PC-9 (cell line): ENCODE measurements around the gene PRR15. TPM values are rescaled to one million over a fixed set of nuclear protein-coding genes. Genes with fewer than 3 reads are reported as not detected.

Experiments used
- BruUV-seq: library from RNA; stranded (reverse); fragments of 400-500 nt; replicated peaks from 2 replicates; lab custom pipeline; 2021; lab: Mats Ljungman, UMichigan
- CTCF ChIA-PET: fragments of 300-600 bp; sonication (Branson Sonifier 250); formaldehyde crosslinking; loops from one replicate; lab custom pipeline; 2022; ENCODE audit warnings: antibody characterized with exemption; lab: Charles Lee
- POLR2A ChIA-PET: fragments of 300-600 bp; sonication (Branson Sonifier 250); formaldehyde crosslinking; loops from one replicate; lab custom pipeline; 2022; ENCODE audit warnings: antibody characterized with exemption; ENCODE audit not compliant: unreplicated experiment; lab: Charles Lee
- DNase-seq, 2 experiments: peaks; one replicate each; pipeline versions ENCODE4 v3.0.0 to v3.0.0-alpha.2; 2015 to 2022; ENCODE audit warnings: mixed read lengths in 1 of 2
- H2AFZ ChIP-seq: fragments of 200-600 bp; sonication (generic); 2 replicates; pipeline ENCODE4 v1.8.1; 2017; ENCODE audit warnings: antibody characterized with exemption
- H3F3A ChIP-seq: fragments of 200-600 bp; sonication (generic); 2 replicates; pipeline ENCODE4 v1.8.1; 2017; ENCODE audit warnings: antibody characterized with exemption, mild to moderate bottlenecking, low read depth; ENCODE audit not compliant: insufficient read depth
- H3K27ac ChIP-seq: fragments of 200-600 bp; sonication (generic); 2 replicates; pipeline ENCODE4 v1.6.1; 2016; ENCODE audit warnings: mixed run types
- H3K27me3 ChIP-seq: fragments of 200-600 bp; sonication (generic); 2 replicates; pipeline ENCODE4 v1.6.1; 2016; ENCODE audit warnings: low read depth, mixed run types; ENCODE audit not compliant: insufficient read depth
- H3K36me3 ChIP-seq: fragments of 200-600 bp; sonication (generic); 2 replicates; pipeline ENCODE4 v1.6.1; 2016; ENCODE audit warnings: low read depth, mixed run types
- H3K4me1 ChIP-seq: fragments of 200-600 bp; sonication (generic); replicated peaks from 2 replicates; pipeline ENCODE4 v1.6.1; 2016; ENCODE audit warnings: mixed run types; ENCODE audit not compliant: insufficient read depth
- H3K4me2 ChIP-seq: fragments of 200-600 bp; sonication (generic); 2 replicates; pipeline ENCODE4 v1.6.1; 2017; ENCODE audit warnings: mixed run types
- H3K4me3 ChIP-seq: fragments of 200-600 bp; sonication (generic); 2 replicates; pipeline ENCODE4 v1.6.1; 2016; ENCODE audit warnings: mixed run types
- H3K79me2 ChIP-seq: fragments of 200-600 bp; sonication (generic); 2 replicates; pipeline ENCODE4 v1.6.1; 2017; ENCODE audit warnings: low read depth, mixed run types
- H3K9me2 ChIP-seq: fragments of 200-600 bp; sonication (generic); 2 replicates; pipeline ENCODE4 v1.8.1; 2017; ENCODE audit warnings: mild to moderate bottlenecking; ENCODE audit not compliant: insufficient read depth
- H3K9me3 ChIP-seq: fragments of 200-600 bp; sonication (generic); 2 replicates; pipeline ENCODE4 v1.8.1; 2016; ENCODE audit warnings: low read depth; ENCODE audit not compliant: insufficient read depth
- H4K20me1 ChIP-seq: fragments of 200-600 bp; sonication (generic); 2 replicates; pipeline ENCODE4 v1.8.1; 2017; ENCODE audit not compliant: insufficient read depth
- EZH2 ChIP-seq: fragments of 200-600 bp; sonication (generic); IDR thresholded peaks from 2 replicates; pipeline ENCODE4 v1.8.0; 2017; ENCODE audit warnings: antibody characterized with exemption, low read depth
- intact Hi-C: fragments of 100-400 bp; cut with micrococcal nuclease; formaldehyde crosslinking; loops from one replicate; pipeline ENCODE4 v1.10.0; 2022; ENCODE audit not compliant: unreplicated experiment
- total RNA-seq: library from RNA; stranded (reverse); gene quantifications from 2 replicates; pipeline ENCODE4 v1.2.3, GENCODE V29; 2021
- TF ChIP-seq, protein P1 (sequence below): fragments of 200-600 bp; sonication (generic); conservative IDR thresholded peaks from 2 replicates; pipeline ENCODE4 v1.6.1; 2017; ENCODE audit warnings: mixed run types, antibody characterized with exemption, mild to moderate bottlenecking, moderate library complexity

Gene PRR15
- total RNA-seq, 1 experiment from 2014 or later, result 64.9 TPM

GRCh38 chr7:29564496-29565223, 1.0 kb downstream of the PRR15 start:
- peak; percentile 96 to 98 for DNase-seq
- no peaks in the 10 kb centered on the region for H3K27me3 ChIP-seq
- H3K4me2 ChIP-seq, result peak overlapping the region; percentile 91

GRCh38 chr7:29565224-29565630, 1.6 kb downstream of the PRR15 start:
- CTCF ChIA-PET, result no interaction called here

More at GRCh38 chr7:29564496-29565223, 1.0 kb downstream of the PRR15 start:
- peaks cover 52% of the 10 kb centered on the region for H3K4me1 ChIP-seq
- peaks cover 42% of the 10 kb centered on the region for H3K36me3 ChIP-seq
- BruUV-seq, result no TSS peak
- H3K27ac ChIP-seq, result peak overlapping the region; percentile 92
- H2AFZ ChIP-seq, result peak overlapping the region; percentile 84
- H3K9me2 ChIP-seq, result no peaks in the 10 kb centered on the region
- H3K9me3 ChIP-seq, result peaks cover 23% of the 10 kb centered on the region
- POLR2A ChIA-PET, result no interaction called here
- CTCF ChIA-PET, result no interaction called here
- peaks cover 74% of the 10 kb centered on the region for H3K79me2 ChIP-seq
- peaks cover 53% of the 10 kb centered on the region for H3F3A ChIP-seq
- intact Hi-C loops, result loop anchor here (1.0 to 10.0 kb wide), 6 partner anchors 42 to 462 kb away; partner anchors contain the start of gene FKBP14
- no peaks in the 10 kb centered on the region for H4K20me1 ChIP-seq
- TF ChIP-seq, protein P1, sequence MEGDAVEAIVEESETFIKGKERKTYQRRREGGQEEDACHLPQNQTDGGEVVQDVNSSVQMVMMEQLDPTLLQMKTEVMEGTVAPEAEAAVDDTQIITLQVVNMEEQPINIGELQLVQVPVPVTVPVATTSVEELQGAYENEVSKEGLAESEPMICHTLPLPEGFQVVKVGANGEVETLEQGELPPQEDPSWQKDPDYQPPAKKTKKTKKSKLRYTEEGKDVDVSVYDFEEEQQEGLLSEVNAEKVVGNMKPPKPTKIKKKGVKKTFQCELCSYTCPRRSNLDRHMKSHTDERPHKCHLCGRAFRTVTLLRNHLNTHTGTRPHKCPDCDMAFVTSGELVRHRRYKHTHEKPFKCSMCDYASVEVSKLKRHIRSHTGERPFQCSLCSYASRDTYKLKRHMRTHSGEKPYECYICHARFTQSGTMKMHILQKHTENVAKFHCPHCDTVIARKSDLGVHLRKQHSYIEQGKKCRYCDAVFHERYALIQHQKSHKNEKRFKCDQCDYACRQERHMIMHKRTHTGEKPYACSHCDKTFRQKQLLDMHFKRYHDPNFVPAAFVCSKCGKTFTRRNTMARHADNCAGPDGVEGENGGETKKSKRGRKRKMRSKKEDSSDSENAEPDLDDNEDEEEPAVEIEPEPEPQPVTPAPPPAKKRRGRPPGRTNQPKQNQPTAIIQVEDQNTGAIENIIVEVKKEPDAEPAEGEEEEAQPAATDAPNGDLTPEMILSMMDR, result 0 out of 2 replicates have a peak, but pooled peaks have one; percentile 17
- TF ChIP-seq EZH2, result no peak
- peak overlapping the region; percentile 72 for H3K4me3 ChIP-seq

GRCh38 chr7:29565634-29565981, 2.0 kb downstream of the PRR15 start:
- peak in 1 of 2 experiments; percentile 13 for DNase-seq
- H2AFZ ChIP-seq, result peak overlapping the region; percentile 84
- peaks cover 74% of the 10 kb centered on the region for H3K79me2 ChIP-seq
- no TSS peak for BruUV-seq
- no peaks in the 10 kb centered on the region for H3K27me3 ChIP-seq
- H3K9me3 ChIP-seq, result peaks cover 32% of the 10 kb centered on the region
- H3K27ac ChIP-seq, result peak overlapping the region; percentile 92
- TF ChIP-seq, protein P1, result no peak
- no peak for TF ChIP-seq EZH2
- ChIA-PET POLR2A (interaction anchor here (0.7 kb wide), 1 partner anchor 705 kb away, joined by 5 read pairs; no protein-coding TSS in a partner anchor), CTCF (no interaction called here)
- intact Hi-C loops, result loop anchor here (2.0 to 10.0 kb wide), 2 partner anchors 119 to 157 kb away; no protein-coding TSS in a partner anchor
- peaks cover 42% of the 10 kb centered on the region for H3K36me3 ChIP-seq
- peaks cover 57% of the 10 kb centered on the region for H3K4me1 ChIP-seq
- H3F3A ChIP-seq, result peaks cover 61% of the 10 kb centered on the region
- H3K9me2 ChIP-seq, result no peaks in the 10 kb centered on the region
- H3K4me2 ChIP-seq, result peak overlapping the region; percentile 91
- H3K4me3 ChIP-seq, result peak overlapping the region; percentile 72
- no peaks in the 10 kb centered on the region for H4K20me1 ChIP-seq

More at GRCh38 chr7:29565224-29565630, 1.6 kb downstream of the PRR15 start:
- Histone ChIP-seq H3K4me2 (peak overlapping the region; percentile 91), H3K9me2 (no peaks in the 10 kb centered on the region), H2AFZ (peak overlapping the region; percentile 84), H3K4me1 (peaks cover 57% of the 10 kb centered on the region), H4K20me1 (no peaks in the 10 kb centered on the region), H3K36me3 (peaks cover 42% of the 10 kb centered on the region), H3F3A (peaks cover 59% of the 10 kb centered on the region), H3K27me3 (no peaks in the 10 kb centered on the region), H3K79me2 (peaks cover 74% of the 10 kb centered on the region), H3K9me3 (peaks cover 29% of the 10 kb centered on the region), H3K4me3 (peak overlapping the region; percentile 72), H3K27ac (peak overlapping the region; percentile 92)
- no peak for TF ChIP-seq EZH2
- intact Hi-C loops, result loop anchor here (2.0 to 10.0 kb wide), 2 partner anchors 120 to 158 kb away; no protein-coding TSS in a partner anchor
- no peak for DNase-seq
- POLR2A ChIA-PET, result interaction anchor here (0.7 kb wide), 1 partner anchor 706 kb away, joined by 5 read pairs; no protein-coding TSS in a partner anchor
- BruUV-seq, result no TSS peak
